Activated CD8-positive, alpha-beta T cell treated with anti-CD3 and anti-CD28 coated beads for 36 hours (primary cell): ENCODE results near the gene P2RX1. TPM values are rescaled to one million over a fixed set of nuclear protein-coding genes. Genes with fewer than 3 reads are reported as not detected.

Source experiments
- ATAC-seq: fragments of 200-7000 bp; cut with Tn5 transposase; one replicate; pipeline ENCODE4 v1.10.0; 2021; ENCODE audit warnings: mild to moderate bottlenecking, moderate library complexity
- CTCF ChIA-PET: fragments of 350-600 bp; sonication (Branson Sonifier 250); formaldehyde crosslinking; loops from one replicate; lab custom pipeline; 2021; ENCODE audit warnings: antibody characterized with exemption; lab: Charles Lee
- POLR2A ChIA-PET: fragments of 350-600 bp; sonication (Branson Sonifier 250); formaldehyde crosslinking; loops from one replicate; lab custom pipeline; 2021; ENCODE audit warnings: antibody characterized with exemption; lab: Charles Lee
- DNase-seq: peaks from one replicate; pipeline ENCODE4 v3.0.0-alpha.2; 2020
- H3K27ac Mint-ChIP-seq: one replicate; pipeline ENCODE4 v1.8.0; 2021; ENCODE audit warnings: mild to moderate bottlenecking, mixed read lengths
- H3K27me3 Mint-ChIP-seq: one replicate; pipeline ENCODE4 v1.8.0; 2021; ENCODE audit warnings: mixed read lengths
- H3K36me3 Mint-ChIP-seq: one replicate; pipeline ENCODE4 v1.8.0; 2021; ENCODE audit warnings: low read depth, mixed read lengths
- H3K4me1 Mint-ChIP-seq: one replicate; pipeline ENCODE4 v1.8.0; 2021; ENCODE audit warnings: low read depth, mixed read lengths
- H3K4me3 Mint-ChIP-seq: one replicate; pipeline ENCODE4 v1.8.0; 2021; ENCODE audit warnings: mild to moderate bottlenecking, moderate library complexity, mixed read lengths
- H3K9me3 Mint-ChIP-seq: one replicate; pipeline ENCODE4 v1.8.0; 2021; ENCODE audit warnings: mixed read lengths
- intact Hi-C: fragments of 100-400 bp; cut with micrococcal nuclease; formaldehyde crosslinking; loops from one replicate; pipeline ENCODE4 v1.10.0; 2022
- total RNA-seq, 2 experiments: library from RNA; stranded (reverse); gene quantifications; one replicate each; pipeline ENCODE4 v1.2.3, GENCODE V29; 2021
- TF ChIP-seq, protein P1 (sequence below): fragments of 200-600 bp; IDR thresholded peaks from one replicate; pipeline ENCODE4 v1.8.0; 2022; ENCODE audit warnings: antibody characterized with exemption, mild to moderate bottlenecking

Gene P2RX1
- total RNA-seq, 2 experiments from 2014 or later, result 0.43 to 1.7 TPM

DNA sequence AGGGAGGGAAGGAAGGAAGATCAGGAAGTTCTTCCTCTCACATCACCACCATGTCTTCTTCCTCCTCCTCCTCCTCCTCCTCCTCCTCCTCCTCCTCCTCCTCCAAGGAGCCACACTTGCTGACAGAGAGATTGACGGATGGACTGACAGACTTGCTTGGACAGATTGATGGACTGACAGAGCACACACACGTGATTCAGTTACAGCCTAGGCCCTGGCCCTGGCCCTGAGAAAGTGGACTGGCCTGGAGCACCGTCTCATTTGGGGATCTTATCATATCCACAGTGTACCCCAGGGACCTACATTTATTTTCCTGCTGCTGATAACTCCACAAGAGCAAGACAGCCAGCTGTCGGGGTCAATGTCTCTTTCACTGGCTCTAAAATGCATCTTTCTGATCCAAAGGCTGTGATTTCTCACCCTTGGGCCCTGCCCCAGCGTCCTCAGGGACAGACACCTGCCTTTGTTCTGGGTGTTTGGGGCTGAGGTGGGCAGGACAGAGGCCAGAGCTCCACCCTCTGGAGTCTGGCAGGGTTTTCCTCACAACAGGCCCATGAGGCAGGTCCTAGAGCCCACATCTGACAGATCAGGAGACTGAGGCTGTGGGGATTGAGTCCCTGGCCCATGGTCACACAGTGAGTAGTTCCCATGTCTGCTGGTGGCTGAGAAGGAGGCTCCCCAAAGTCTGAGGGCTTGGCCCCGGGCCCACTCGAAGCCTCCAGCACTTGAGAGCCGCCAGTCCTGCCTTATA lies 2.3 kb upstream of the P2RX1 start:
- no peak for DNase-seq
- POLR2A ChIA-PET, result no interaction called here
- Mint-ChIP-seq H3K9me3 (no peaks in the 10 kb centered on the region), H3K27me3 (no peaks in the 10 kb centered on the region), H3K27ac (no peak overlapping the region), H3K4me3 (no peak overlapping the region), H3K36me3 (no peaks in the 10 kb centered on the region), H3K4me1 (peaks cover 39% of the 10 kb centered on the region)
- no peak for ATAC-seq
- TF ChIP-seq, protein P1, sequence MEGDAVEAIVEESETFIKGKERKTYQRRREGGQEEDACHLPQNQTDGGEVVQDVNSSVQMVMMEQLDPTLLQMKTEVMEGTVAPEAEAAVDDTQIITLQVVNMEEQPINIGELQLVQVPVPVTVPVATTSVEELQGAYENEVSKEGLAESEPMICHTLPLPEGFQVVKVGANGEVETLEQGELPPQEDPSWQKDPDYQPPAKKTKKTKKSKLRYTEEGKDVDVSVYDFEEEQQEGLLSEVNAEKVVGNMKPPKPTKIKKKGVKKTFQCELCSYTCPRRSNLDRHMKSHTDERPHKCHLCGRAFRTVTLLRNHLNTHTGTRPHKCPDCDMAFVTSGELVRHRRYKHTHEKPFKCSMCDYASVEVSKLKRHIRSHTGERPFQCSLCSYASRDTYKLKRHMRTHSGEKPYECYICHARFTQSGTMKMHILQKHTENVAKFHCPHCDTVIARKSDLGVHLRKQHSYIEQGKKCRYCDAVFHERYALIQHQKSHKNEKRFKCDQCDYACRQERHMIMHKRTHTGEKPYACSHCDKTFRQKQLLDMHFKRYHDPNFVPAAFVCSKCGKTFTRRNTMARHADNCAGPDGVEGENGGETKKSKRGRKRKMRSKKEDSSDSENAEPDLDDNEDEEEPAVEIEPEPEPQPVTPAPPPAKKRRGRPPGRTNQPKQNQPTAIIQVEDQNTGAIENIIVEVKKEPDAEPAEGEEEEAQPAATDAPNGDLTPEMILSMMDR, result no peak
- intact Hi-C loops, result no loop called here
- CTCF ChIA-PET, result no interaction called here

DNA sequence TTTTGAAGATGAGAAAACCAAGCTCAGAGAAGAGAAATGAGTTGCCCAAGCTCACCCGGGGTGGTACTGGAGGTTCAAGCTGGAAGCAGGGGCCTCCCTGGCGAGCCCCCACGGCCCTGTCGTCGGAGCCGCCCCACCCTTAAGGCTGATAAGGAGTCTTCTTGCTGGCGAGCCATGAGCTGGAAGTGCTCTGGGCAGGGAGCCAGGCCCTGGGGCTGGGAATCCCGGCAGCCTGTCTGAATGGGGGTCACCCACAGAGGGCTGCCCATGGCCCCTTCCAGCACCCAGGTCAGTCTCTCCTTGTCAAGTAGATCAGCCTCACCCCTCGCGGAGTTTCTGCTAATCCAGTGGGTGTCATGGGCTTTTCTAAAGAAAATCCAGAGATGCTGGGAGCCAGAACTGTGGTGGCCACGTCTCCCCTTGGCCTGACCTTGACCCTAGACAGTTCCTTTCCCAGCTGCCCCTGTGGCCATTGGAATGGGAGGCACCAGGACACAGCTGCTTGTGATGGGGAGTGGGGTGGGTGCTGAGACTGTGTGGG lies 1.2 kb upstream of the P2RX1 start:
- Mint-ChIP-seq H3K36me3 (no peaks in the 10 kb centered on the region), H3K4me3 (no peak overlapping the region), H3K27ac (peak overlapping the region; percentile 84), H3K9me3 (no peaks in the 10 kb centered on the region), H3K27me3 (no peaks in the 10 kb centered on the region), H3K4me1 (peaks cover 41% of the 10 kb centered on the region)
- ChIA-PET CTCF (interaction anchor here (1.0 to 2.4 kb wide), 6 partner anchors 48 to 259 kb away, joined by 3 to 15 read pairs (median 4); no protein-coding TSS in a partner anchor), POLR2A (interaction anchor here (0.8 to 1.5 kb wide), 3 partner anchors 28 to 128 kb away, joined by 3 to 6 read pairs (median 3); partner anchors contain the start of gene ATP2A3)
- TF ChIP-seq, protein P1, result no peak
- no peak for DNase-seq
- intact Hi-C loops, result no loop called here
- ATAC-seq, result no peak

DNA sequence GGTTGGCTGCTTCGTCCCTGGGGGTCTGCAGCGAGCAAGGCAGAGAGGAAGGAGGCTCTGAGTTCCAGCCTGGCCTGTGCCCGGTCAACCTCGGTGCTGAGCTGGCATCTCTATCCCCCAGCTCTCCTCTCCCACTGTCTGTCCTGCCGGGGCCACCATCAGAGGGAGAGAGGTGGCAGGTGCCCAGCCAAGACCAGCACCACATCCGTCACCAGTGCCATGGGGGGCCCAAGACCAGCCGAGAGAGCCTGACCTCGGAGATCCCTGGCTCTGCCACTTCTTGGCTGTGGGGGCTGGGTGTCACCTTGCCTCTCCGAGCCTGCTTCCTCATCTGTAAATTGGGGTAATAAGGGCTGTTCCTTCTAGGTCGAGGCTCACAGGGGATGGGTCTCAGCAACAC lies 560 bp upstream of the P2RX1 start:
- H3K27ac Mint-ChIP-seq, result peak overlapping the region; percentile 84
- peak overlapping the region; percentile 12 for H3K4me3 Mint-ChIP-seq
- ChIA-PET POLR2A (interaction anchor here (0.8 to 1.5 kb wide), 6 partner anchors 9 to 129 kb away, joined by 3 to 7 read pairs (median 4); partner anchors contain the start of gene ATP2A3), CTCF (interaction anchor here (0.6 to 2.4 kb wide), 11 partner anchors 40 to 259 kb away, joined by 3 to 15 read pairs (median 5); partner anchors contain the start of gene NCBP3)
- intact Hi-C loops, result no loop called here
- H3K27me3 Mint-ChIP-seq, result no peaks in the 10 kb centered on the region
- peaks cover 43% of the 10 kb centered on the region for H3K4me1 Mint-ChIP-seq
- DNase-seq (no peak), ATAC-seq (no peak)
- H3K36me3 Mint-ChIP-seq, result no peaks in the 10 kb centered on the region
- TF ChIP-seq, protein P1, result no peak
- no peaks in the 10 kb centered on the region for H3K9me3 Mint-ChIP-seq

DNA sequence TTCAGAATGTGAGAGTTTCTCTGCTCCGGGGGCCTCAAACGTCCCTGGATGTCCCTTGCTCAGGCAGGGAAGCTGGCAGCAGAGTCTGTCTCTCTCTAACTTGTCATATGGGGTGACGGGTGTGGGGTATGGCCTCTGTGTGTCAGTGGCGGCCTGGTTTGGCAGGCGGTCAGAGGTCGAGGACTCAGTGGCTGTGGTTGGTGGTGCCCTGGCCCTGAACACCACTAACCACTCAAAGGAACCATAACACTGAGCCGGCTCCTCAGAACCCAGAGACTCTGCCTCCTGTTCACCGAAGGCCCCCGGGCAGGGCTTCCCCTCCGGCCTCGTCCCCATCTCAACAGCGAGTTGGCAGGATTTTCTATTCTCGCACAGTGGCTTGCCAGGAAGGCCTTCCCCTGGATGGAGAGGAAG lies 677 bp downstream of the P2RX1 start:
- intact Hi-C loops, result loop anchor here (2.0 kb wide), 1 partner anchor 47 kb away; no protein-coding TSS in a partner anchor

More for the DNA sequence above, 677 bp downstream of the P2RX1 start:
- Mint-ChIP-seq H3K36me3 (no peaks in the 10 kb centered on the region), H3K27ac (peak overlapping the region; percentile 84), H3K27me3 (no peaks in the 10 kb centered on the region), H3K4me1 (peaks cover 55% of the 10 kb centered on the region), H3K9me3 (no peaks in the 10 kb centered on the region), H3K4me3 (peak overlapping the region; percentile 62)
- peak; percentile 20 for DNase-seq
- ATAC-seq, result no peak
- ChIA-PET POLR2A (interaction anchor here (1.1 to 1.5 kb wide), 4 partner anchors 11 to 49 kb away, joined by 3 to 7 read pairs (median 6); partner anchors contain the start of gene ATP2A3), CTCF (interaction anchor here (1.0 to 3.5 kb wide), 10 partner anchors 30 to 178 kb away, joined by 3 to 34 read pairs (median 6); partner anchors contain the start of gene NCBP3)
- TF ChIP-seq, protein P1, result no peak
